Endothelial cell of umbilical vein (primary cell): Measurements from ENCODE around the gene LINC01488.

Experiments used
- EZH2 ChIP-seq: IDR thresholded peaks from 2 replicates; pipeline ENCODE4 v1.6.1; 2012; ENCODE audit warnings: borderline replicate concordance, low read depth, mild to moderate bottlenecking, moderate library complexity, low read length, inconsistent platforms; ENCODE audit not compliant: severe bottlenecking
- JUN ChIP-seq: IDR thresholded peaks from 2 replicates; pipeline ENCODE4 v1.6.1; 2011; ENCODE audit warnings: borderline replicate concordance, low read depth; ENCODE audit not compliant: insufficient read length, insufficient read depth
- POLR2A ChIP-seq: IDR thresholded peaks from 2 replicates; pipeline ENCODE4 v1.6.1; 2012; ENCODE audit warnings: low read depth, mild to moderate bottlenecking, control low read depth, low read length
- POLR2AphosphoS5 ChIP-seq: IDR thresholded peaks from 2 replicates; pipeline ENCODE4 v1.6.1; 2012; ENCODE audit warnings: low read depth, mild to moderate bottlenecking, control low read depth, low read length, moderate library complexity; ENCODE audit not compliant: insufficient read depth
- TF ChIP-seq, protein P1 (sequence below), 2 donors: IDR thresholded peaks; 1 replicate in 1 of 2; 2 replicates in 1 of 2; pipeline ENCODE4 v1.5.1; 2011; ENCODE audit warnings: low read length in 2 of 2, mild to moderate bottlenecking in 2 of 2, moderate library complexity in 2 of 2, control low read depth in 1 of 2, inconsistent platforms in 1 of 2, low read depth in 1 of 2; ENCODE audit not compliant: insufficient read depth in 1 of 2; ENCODE audit errors: extremely low read depth in 1 of 2

DNA sequence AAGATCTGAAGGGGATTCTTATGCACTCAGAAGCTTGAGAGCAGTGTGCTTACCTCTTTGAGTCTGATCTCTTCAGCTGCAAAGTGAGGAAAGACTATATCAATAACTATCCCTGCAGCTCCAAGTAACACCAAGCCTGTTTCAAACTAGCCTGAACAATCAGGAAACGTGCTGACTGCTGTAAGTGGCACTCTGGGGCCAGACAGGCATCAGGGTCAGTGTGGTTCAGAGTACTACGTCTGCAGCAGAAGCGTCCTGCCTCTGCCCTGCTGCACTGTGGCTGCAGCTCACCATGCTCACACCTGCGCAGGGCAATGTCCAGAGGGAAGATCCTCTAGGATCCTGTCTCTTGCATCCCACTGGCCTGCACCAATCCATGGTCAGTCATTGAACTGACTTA is 25.5 kb upstream of the LINC01488 start:
- TF ChIP-seq EZH2 (no peak), JUN (no peak), POLR2AphosphoS5 (no peak), POLR2A (no peak)
- TF ChIP-seq, protein P1, sequence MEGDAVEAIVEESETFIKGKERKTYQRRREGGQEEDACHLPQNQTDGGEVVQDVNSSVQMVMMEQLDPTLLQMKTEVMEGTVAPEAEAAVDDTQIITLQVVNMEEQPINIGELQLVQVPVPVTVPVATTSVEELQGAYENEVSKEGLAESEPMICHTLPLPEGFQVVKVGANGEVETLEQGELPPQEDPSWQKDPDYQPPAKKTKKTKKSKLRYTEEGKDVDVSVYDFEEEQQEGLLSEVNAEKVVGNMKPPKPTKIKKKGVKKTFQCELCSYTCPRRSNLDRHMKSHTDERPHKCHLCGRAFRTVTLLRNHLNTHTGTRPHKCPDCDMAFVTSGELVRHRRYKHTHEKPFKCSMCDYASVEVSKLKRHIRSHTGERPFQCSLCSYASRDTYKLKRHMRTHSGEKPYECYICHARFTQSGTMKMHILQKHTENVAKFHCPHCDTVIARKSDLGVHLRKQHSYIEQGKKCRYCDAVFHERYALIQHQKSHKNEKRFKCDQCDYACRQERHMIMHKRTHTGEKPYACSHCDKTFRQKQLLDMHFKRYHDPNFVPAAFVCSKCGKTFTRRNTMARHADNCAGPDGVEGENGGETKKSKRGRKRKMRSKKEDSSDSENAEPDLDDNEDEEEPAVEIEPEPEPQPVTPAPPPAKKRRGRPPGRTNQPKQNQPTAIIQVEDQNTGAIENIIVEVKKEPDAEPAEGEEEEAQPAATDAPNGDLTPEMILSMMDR (IDR thresholded peaks at IDR 0.05; ENCODE audit: extremely low read depth in 1 of 2, insufficient read depth in 1 of 2, low read depth in 1 of 2, low read length in 2 of 2) = no peak
